DOHH2 (cell line): ENCODE data around the gene SLC29A3.

Source experiments
- H3F3A ChIP-seq: fragments of 200-600 bp; sonication (generic), shearing (Covaris generic); 2 replicates; pipeline ENCODE4 v1.6.0; 2016; ENCODE audit warnings: antibody characterized with exemption, mild to moderate bottlenecking; ENCODE audit not compliant: control insufficient read depth, insufficient read depth
- H3K27ac ChIP-seq: fragments of 200-600 bp; sonication (generic); 2 replicates; pipeline ENCODE4 v1.5.1; 2014; ENCODE audit warnings: low read depth, mild to moderate bottlenecking, low read length, moderate library complexity
- H3K27me3 ChIP-seq: fragments of 200-600 bp; sonication (generic); 2 replicates; pipeline ENCODE4 v1.6.1; 2014; ENCODE audit warnings: mild to moderate bottlenecking, low read length, mixed read lengths; ENCODE audit not compliant: control insufficient read depth
- H3K36me3 ChIP-seq: fragments of 200-600 bp; sonication (generic); 2 replicates; pipeline ENCODE4 v1.6.1; 2014; ENCODE audit warnings: mild to moderate bottlenecking, low read length, moderate library complexity, mixed read lengths; ENCODE audit not compliant: control insufficient read depth
- H3K4me1 ChIP-seq: fragments of 200-600 bp; sonication (generic); 2 replicates; pipeline ENCODE4 v1.6.1; 2014; ENCODE audit warnings: mild to moderate bottlenecking, low read length, mixed read lengths; ENCODE audit not compliant: control insufficient read depth
- H3K4me2 ChIP-seq: fragments of 200-600 bp; sonication (generic); 2 replicates; pipeline ENCODE4 v1.6.0; 2014; ENCODE audit warnings: mild to moderate bottlenecking, low read length, moderate library complexity
- H3K4me3 ChIP-seq: fragments of 200-600 bp; sonication (generic); 2 replicates; pipeline ENCODE4 v1.5.1; 2014; ENCODE audit warnings: mild to moderate bottlenecking, low read length, mixed read lengths
- H3K79me2 ChIP-seq: fragments of 200-600 bp; sonication (generic); 2 replicates; pipeline ENCODE4 v1.6.1; 2014; ENCODE audit warnings: mild to moderate bottlenecking, low read length, mixed read lengths; ENCODE audit not compliant: control insufficient read depth
- H3K9me2 ChIP-seq: fragments of 200-600 bp; sonication (generic); replicated peaks from 2 replicates; pipeline ENCODE4 v1.6.1; 2014; ENCODE audit warnings: mild to moderate bottlenecking, low read length, mixed read lengths; ENCODE audit not compliant: control insufficient read depth
- H3K9me3 ChIP-seq: fragments of 200-600 bp; sonication (generic); 2 replicates; pipeline ENCODE4 v1.6.1; 2014; ENCODE audit warnings: antibody characterized with exemption, low read length, mixed read lengths; ENCODE audit not compliant: control insufficient read depth, insufficient read depth
- H4K20me1 ChIP-seq: fragments of 200-600 bp; sonication (generic); 2 replicates; pipeline ENCODE4 v1.6.0; 2014; ENCODE audit warnings: low read depth, mild to moderate bottlenecking, antibody characterized with exemption, low read length, moderate library complexity; ENCODE audit not compliant: control insufficient read depth, insufficient read depth
- EZH2phosphoT487 ChIP-seq: fragments of 200-600 bp; sonication (generic); IDR thresholded peaks from 2 replicates; pipeline ENCODE4 v1.6.1; 2017; ENCODE audit warnings: borderline replicate concordance, mild to moderate bottlenecking, antibody characterized with exemption, low read length, moderate library complexity, mixed read lengths
- TF ChIP-seq, protein P1 (sequence below): fragments of 200-600 bp; sonication (generic); IDR thresholded peaks from one replicate; pipeline ENCODE4 v1.5.1; 2014; ENCODE audit warnings: antibody characterized with exemption, mild to moderate bottlenecking, low read depth, low read length; ENCODE audit not compliant: poor library complexity, severe bottlenecking

The SLC29A3 gene

DNA sequence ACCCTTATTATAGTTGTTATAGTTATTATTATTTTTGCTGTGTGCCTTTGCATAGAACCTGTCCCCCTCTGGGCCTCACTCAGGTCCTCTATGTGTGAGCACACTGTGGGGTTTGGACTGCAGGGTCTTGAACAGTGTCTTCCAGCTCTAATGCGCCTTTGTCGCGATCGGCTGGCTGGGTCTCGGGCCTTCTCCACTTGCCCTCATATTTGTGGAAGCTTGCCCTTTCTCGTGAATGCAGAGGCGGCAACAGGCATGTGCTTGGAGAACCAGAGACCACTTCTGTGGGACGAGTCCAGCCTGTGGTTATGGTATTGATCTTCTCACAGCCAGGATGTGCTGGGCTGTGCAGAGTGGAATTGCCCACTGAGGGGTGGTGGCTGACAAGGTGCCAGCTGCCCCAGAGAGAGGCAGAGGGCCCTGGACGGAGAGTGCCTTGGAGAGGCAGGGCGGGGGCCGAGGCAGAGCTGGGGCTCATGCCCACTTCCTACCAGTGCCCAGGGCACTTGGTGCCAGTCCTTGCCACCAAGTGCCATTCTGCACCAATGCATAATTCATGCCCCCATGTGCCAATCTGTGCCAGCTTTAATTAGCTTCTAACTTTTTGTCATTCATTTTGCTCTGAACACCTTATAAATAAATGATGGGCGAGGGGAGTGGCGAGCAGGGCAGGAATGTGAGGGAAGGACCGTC is 70.9 kb downstream of the SLC29A3 start:
- H3K9me3 ChIP-seq: no peaks in the 10 kb centered on the region
- no peak overlapping the region for H3K27ac ChIP-seq
- peaks cover 18% of the 10 kb centered on the region for H3K27me3 ChIP-seq
- TF ChIP-seq, protein P1, sequence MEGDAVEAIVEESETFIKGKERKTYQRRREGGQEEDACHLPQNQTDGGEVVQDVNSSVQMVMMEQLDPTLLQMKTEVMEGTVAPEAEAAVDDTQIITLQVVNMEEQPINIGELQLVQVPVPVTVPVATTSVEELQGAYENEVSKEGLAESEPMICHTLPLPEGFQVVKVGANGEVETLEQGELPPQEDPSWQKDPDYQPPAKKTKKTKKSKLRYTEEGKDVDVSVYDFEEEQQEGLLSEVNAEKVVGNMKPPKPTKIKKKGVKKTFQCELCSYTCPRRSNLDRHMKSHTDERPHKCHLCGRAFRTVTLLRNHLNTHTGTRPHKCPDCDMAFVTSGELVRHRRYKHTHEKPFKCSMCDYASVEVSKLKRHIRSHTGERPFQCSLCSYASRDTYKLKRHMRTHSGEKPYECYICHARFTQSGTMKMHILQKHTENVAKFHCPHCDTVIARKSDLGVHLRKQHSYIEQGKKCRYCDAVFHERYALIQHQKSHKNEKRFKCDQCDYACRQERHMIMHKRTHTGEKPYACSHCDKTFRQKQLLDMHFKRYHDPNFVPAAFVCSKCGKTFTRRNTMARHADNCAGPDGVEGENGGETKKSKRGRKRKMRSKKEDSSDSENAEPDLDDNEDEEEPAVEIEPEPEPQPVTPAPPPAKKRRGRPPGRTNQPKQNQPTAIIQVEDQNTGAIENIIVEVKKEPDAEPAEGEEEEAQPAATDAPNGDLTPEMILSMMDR: no peak
- no peak for TF ChIP-seq EZH2phosphoT487
- H3K36me3 ChIP-seq: no peaks in the 10 kb centered on the region
- H4K20me1 ChIP-seq: no peaks in the 10 kb centered on the region
- no peaks in the 10 kb centered on the region for H3K79me2 ChIP-seq
- H3K4me2 ChIP-seq: no peak overlapping the region
- no peaks in the 10 kb centered on the region for H3K9me2 ChIP-seq
- no peaks in the 10 kb centered on the region for H3F3A ChIP-seq
- no peak overlapping the region for H3K4me3 ChIP-seq
- H3K4me1 ChIP-seq: no peaks in the 10 kb centered on the region

DNA sequence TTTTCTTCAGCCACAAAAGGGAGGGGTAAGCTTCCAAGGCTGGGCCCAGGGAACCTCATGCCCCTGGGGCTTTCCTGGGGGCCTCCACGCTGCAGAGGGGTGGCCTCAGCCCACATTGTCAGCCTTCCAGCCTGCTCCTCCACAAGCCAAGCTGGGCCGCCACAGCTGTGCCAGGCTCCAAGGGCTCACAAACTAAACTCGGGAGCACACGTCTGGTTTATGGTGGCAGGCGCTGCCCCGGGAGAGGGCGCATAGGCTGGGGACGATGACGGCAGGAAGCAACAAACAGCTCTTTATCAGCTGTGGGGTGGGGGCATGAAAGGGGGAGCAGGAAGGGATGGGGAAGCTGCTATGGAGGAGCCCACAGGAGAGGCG is 71.4 kb downstream of the SLC29A3 start:
- H3K27ac ChIP-seq: no peak overlapping the region
- TF ChIP-seq, protein P1: no peak
- TF ChIP-seq EZH2phosphoT487: no peak
- no peak overlapping the region for H3K4me2 ChIP-seq
- no peaks in the 10 kb centered on the region for H3K9me2 ChIP-seq
- H3K36me3 ChIP-seq: no peaks in the 10 kb centered on the region
- no peaks in the 10 kb centered on the region for H3K79me2 ChIP-seq
- peaks cover 18% of the 10 kb centered on the region for H3K27me3 ChIP-seq
- H3K4me3 ChIP-seq: no peak overlapping the region
- no peaks in the 10 kb centered on the region for H4K20me1 ChIP-seq
- no peaks in the 10 kb centered on the region for H3K4me1 ChIP-seq
- no peaks in the 10 kb centered on the region for H3F3A ChIP-seq
- no peaks in the 10 kb centered on the region for H3K9me3 ChIP-seq

DNA sequence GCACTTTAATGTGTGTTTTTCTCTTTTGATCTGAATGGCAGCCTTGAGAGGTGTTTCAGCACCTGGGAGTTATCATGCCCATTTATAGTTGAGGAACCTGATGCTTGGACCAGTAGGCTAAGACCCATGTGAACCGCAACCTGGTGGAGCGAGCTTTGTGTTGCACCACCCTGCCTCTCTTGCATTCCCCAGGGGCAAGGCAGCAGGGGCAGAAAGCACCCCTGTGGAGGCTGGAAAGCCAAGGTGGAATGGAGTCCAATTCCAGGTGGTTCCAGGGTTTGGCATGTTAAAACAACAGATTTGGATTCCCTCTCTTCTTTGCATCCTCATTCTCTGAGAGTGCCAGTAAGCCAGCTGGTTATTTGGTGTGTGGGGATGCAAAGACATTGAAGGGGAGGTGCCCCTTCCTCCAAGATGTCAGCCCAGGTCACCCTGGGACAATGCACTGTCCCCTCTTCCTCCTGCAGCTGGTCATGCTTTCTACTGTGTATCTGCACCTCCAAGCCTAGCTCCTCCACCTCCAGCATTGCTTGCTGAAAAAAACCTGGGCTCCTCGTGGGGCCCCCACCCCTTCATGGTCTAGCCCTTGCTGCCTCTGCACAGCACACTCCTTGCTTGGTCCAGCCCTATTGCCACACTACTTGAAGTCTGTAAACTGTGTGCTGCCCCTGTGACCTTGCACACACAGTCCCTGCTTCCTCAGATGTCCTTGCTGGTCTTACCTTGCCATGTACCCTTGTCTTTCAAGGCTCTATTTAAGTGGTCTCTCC is 72.0 kb downstream of the SLC29A3 start:
- H3K9me2 ChIP-seq: no peaks in the 10 kb centered on the region
- H3K4me2 ChIP-seq: no peak overlapping the region
- TF ChIP-seq EZH2phosphoT487: no peak
- TF ChIP-seq, protein P1: no peak
- no peaks in the 10 kb centered on the region for H3K9me3 ChIP-seq
- H4K20me1 ChIP-seq: no peaks in the 10 kb centered on the region
- H3K27me3 ChIP-seq: peaks cover 18% of the 10 kb centered on the region
- H3F3A ChIP-seq: no peaks in the 10 kb centered on the region
- no peaks in the 10 kb centered on the region for H3K4me1 ChIP-seq
- H3K79me2 ChIP-seq: no peaks in the 10 kb centered on the region
- no peaks in the 10 kb centered on the region for H3K36me3 ChIP-seq
- H3K4me3 ChIP-seq: no peak overlapping the region
- no peak overlapping the region for H3K27ac ChIP-seq
